ENCODE measurements around the gene CYB5RL.

DNA sequence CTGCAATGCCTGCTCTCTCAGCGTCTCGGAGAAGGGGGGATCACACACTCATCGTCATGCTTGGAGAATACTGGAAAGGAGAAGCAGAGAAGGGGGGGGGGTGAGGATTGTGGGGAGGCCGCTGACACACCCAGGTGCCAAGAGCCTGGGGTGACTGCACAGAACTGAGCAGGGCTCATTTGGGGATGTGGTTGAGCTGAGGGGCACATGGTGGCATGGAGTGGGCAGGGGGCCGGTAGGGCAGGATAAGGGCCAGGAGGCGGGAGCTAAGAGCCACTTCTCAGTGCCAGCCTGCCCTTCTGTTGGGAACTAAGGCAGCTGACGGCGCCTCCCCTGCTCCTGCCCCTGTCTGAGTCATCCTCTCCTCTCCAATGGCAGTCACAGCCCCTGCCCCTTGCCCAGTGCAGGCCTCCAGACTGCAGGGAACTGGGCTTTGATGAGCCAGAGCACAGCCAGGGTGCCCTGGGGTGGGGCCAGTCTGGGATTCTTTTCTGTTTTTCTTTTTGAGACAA lies 27.3 kb upstream of the CYB5RL start:
- TF ChIP-seq, protein P1, sequence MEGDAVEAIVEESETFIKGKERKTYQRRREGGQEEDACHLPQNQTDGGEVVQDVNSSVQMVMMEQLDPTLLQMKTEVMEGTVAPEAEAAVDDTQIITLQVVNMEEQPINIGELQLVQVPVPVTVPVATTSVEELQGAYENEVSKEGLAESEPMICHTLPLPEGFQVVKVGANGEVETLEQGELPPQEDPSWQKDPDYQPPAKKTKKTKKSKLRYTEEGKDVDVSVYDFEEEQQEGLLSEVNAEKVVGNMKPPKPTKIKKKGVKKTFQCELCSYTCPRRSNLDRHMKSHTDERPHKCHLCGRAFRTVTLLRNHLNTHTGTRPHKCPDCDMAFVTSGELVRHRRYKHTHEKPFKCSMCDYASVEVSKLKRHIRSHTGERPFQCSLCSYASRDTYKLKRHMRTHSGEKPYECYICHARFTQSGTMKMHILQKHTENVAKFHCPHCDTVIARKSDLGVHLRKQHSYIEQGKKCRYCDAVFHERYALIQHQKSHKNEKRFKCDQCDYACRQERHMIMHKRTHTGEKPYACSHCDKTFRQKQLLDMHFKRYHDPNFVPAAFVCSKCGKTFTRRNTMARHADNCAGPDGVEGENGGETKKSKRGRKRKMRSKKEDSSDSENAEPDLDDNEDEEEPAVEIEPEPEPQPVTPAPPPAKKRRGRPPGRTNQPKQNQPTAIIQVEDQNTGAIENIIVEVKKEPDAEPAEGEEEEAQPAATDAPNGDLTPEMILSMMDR (IDR thresholded peaks at IDR 0.05) = no peak
- no peak for TF ChIP-seq POLR2AphosphoS5 (IDR thresholded peaks at IDR 0.05; ENCODE audit: insufficient read depth in 1 of 2, low read depth in 1 of 2)
- no peak for TF ChIP-seq POLR2A (IDR thresholded peaks at IDR 0.05)
